ENCODE data around the gene CBY1.

CBY1 gene

GRCh38 chr22:38721551-38721950 is 65.1 kb downstream of the CBY1 start:
- DNase-seq, result no peak
